Uterus (tissue), 4 donors: Measurements from ENCODE around the gene GALT. TPM values are rescaled to one million over a fixed set of nuclear protein-coding genes. Genes with fewer than 3 reads are reported as not detected.
A peak's percentile ranks its signal among the peaks of the same experiment; 100 is the strongest.
"Not testable (repeated sequence)": the region's sequence is repeated elsewhere in the genome, so short reads cannot be mapped to it uniquely, and the experiment has no call there.

Experiments
- DNase-seq, 2 donors: peaks; one replicate each; pipeline ENCODE4 v3.0.0-alpha.2; 2019 to 2020
- H3K27ac ChIP-seq, 2 donors: fragments of 200-600 bp; sonication (generic); 1 replicate in 1 of 2; 2 replicates in 1 of 2; pipeline ENCODE4 v1.5.1; 2016 to 2018
- H3K27me3 ChIP-seq, 2 donors: fragments of 200-600 bp; sonication (generic); one replicate each; pipeline ENCODE4 v1.5.1; 2018 to 2019; ENCODE audit warnings: control low read depth in 1 of 2
- H3K36me3 ChIP-seq, 2 donors: fragments of 200-600 bp; sonication (generic); one replicate each; pipeline ENCODE4 v1.5.1; 2019; ENCODE audit warnings: control low read depth in 1 of 2
- H3K4me1 ChIP-seq, 2 donors: fragments of 200-600 bp; sonication (generic); one replicate each; pipeline ENCODE4 v1.5.1; 2018 to 2019; ENCODE audit warnings: control low read depth in 1 of 2
- H3K4me3 ChIP-seq, 2 donors: fragments of 200-600 bp; sonication (generic); 1 replicate in 1 of 2; 2 replicates in 1 of 2; pipeline ENCODE4 v1.5.1; 2018 to 2019; ENCODE audit warnings: mild to moderate bottlenecking in 1 of 2
- H3K9me3 ChIP-seq, 2 donors: fragments of 200-600 bp; sonication (generic); one replicate each; pipeline ENCODE4 v1.5.1; 2019; ENCODE audit warnings: control low read depth in 1 of 2
- CTCF ChIP-seq, 4 experiments: fragments of 200-600 bp in 2 of 4; fragments of 450-650 bp in 2 of 4; sonication (generic) in 2 of 4; IDR thresholded peaks; one replicate each; pipeline ENCODE4 v1.5.1; 2016 to 2019; ENCODE audit warnings: antibody characterized with exemption in 4 of 4, mild to moderate bottlenecking in 2 of 4, moderate library complexity in 1 of 4
- POLR2A ChIP-seq, 2 donors: fragments of 450-650 bp; IDR thresholded peaks; one replicate each; pipeline ENCODE4 v1.6.1; 2016; ENCODE audit warnings: antibody characterized with exemption in 2 of 2, mild to moderate bottlenecking in 1 of 2, moderate library complexity in 1 of 2
- intact Hi-C: fragments of 100-400 bp; cut with DNase I; formaldehyde crosslinking; loops from one replicate; pipeline ENCODE4 v1.15.1; 2023; ENCODE audit warnings: low total_unique reads
- total RNA-seq, 4 donors: library from RNA; depleted of rRNA in 3 of 4; stranded (reverse); fragments of >200 nt in 3 of 4; gene quantifications; one replicate each; pipeline versions ENCODE4 v1.1.0 to v1.2.4, GENCODE V29; 2014 to 2023
- donor health status: DM: yes; HTN: yes; CAD: no.

The GALT gene
- total RNA-seq, 4 donors from 2014 or later: 4.4 to 82.9 (median 50.7) TPM

DNA sequence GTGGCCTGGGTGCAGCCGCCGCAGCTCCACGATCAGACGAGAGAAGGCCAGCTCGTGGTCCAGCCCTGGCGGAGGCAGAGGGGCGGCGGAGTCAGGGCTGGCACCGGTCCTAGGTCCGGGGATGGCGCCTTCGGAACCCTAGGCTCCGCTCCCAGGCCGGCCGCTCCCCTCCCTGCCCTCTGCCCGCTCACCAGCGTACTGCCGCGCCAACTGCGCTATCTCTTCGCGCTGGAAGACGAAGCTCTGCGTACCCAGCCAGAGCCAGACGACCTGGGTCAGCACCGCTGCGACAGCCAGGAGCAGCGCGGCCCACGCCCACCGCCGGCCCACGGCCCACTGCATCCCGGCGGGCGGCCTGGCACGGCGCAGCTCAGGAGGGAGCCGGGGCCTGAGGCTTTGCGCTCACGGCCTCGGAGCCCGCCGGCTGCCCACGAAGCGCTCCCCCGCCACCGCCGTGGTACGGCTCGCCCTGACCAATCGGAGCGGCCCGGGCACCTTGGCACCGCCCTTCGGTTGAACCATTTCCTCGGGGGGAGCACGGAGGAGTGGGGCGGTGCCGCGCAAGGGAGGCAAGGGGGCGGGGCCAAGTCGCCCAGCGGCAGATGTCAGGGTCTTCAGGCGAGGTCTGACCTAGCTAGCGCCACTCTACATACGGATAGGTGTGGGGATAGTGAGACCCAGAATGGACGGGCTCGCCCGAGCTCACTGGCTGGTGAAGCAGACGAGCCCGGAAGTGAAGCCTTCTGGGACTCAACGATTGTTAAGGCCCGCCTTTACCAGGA is 8.9 kb upstream of the GALT start, which contains the start of gene SIGMAR1:
Gene SIGMAR1, minus strand, starts transcription at position 432 of the 782 bp plus-strand sequence. Its CDS starts 90 bp downstream, at position 342.
- peak within 1 kb of the TSS; percentile 63 to 79 for H3K4me3 ChIP-seq
- H3K27me3 ChIP-seq: no peaks in the 10 kb centered on the region
- H3K27ac ChIP-seq: peak within 1 kb of the TSS; percentile 81 to 82
- DNase-seq: peak; percentile 92 to 93
- H3K36me3 ChIP-seq: no peaks in the 10 kb centered on the region
- no peaks in the 10 kb centered on the region for H3K9me3 ChIP-seq
- no peaks in the 10 kb centered on the region for H3K4me1 ChIP-seq
- TF ChIP-seq CTCF (IDR thresholded peaks at IDR 0.05) (peak in 2 of 4 experiments; percentile 5 to 16), POLR2A (IDR thresholded peaks at IDR 0.05) (peak; percentile 62 to 89)
- intact Hi-C loops: no loop called here

DNA sequence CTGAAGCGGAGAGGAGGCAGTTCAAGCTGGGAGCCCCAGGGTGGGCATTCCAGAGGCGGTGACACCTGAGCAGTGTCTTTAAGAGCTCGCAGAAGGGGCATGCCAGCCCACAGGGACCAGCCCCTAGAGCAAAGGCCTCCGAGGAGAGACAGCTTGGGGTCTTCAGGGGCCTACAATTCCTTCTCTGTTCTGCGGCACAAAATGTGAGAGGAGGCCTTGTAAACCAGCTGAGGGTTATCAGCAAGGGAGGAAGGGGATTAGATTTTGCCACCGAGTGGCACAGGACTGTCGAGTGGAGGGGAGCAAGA is 8.4 kb upstream of the GALT start:
- no peak for DNase-seq
- Histone ChIP-seq H3K27ac (peak overlapping the region; percentile 81 to 82), H3K4me1 (no peaks in the 10 kb centered on the region), H3K27me3 (no peaks in the 10 kb centered on the region), H3K4me3 (peak overlapping the region; percentile 63 to 79), H3K36me3 (no peaks in the 10 kb centered on the region), H3K9me3 (no peaks in the 10 kb centered on the region)
- TF ChIP-seq POLR2A (IDR thresholded peaks at IDR 0.05): no peak
- no peak for TF ChIP-seq CTCF (IDR thresholded peaks at IDR 0.05)
- intact Hi-C loops: no loop called here

DNA sequence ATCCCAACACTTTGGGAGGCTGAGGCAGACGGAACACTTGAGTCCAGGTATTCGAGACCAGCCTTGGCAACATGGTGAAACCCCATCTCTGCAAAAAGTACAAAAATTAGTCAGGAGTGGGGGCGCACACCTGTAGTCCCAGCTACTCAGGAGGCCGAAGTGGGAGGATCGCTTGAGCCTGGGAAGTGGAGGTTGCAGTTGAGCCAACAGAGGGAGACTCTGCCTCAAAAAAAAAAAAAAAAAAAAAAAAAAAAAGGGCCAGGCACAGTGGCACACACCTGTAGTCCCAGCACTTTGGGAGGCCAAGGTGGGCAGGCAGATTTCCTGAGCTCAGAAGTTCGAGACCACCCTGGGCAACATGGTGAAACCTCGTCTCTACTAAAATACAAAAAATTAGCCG is 7.2 kb upstream of the GALT start:
- H3K9me3 ChIP-seq, H3K27me3 ChIP-seq, H3K27ac ChIP-seq, DNase-seq, intact Hi-C loops, H3K4me3 ChIP-seq, H3K4me1 ChIP-seq, H3K36me3 ChIP-seq: not testable (repeated sequence)

GRCh38 chr9:34642679-34643078 is 3.8 kb upstream of the GALT start:
- no peak for DNase-seq
- Histone ChIP-seq H3K4me1 (no peaks in the 10 kb centered on the region), H3K27me3 (no peaks in the 10 kb centered on the region), H3K9me3 (no peaks in the 10 kb centered on the region), H3K36me3 (no peaks in the 10 kb centered on the region), H3K4me3 (no peak overlapping the region), H3K27ac (no peak overlapping the region)
- intact Hi-C loops: loop anchor here (10.0 kb wide), 1 partner anchor 62 kb away; no protein-coding TSS in a partner anchor
- no peak for TF ChIP-seq POLR2A (IDR thresholded peaks at IDR 0.05)
- TF ChIP-seq CTCF (IDR thresholded peaks at IDR 0.05): no peak

DNA sequence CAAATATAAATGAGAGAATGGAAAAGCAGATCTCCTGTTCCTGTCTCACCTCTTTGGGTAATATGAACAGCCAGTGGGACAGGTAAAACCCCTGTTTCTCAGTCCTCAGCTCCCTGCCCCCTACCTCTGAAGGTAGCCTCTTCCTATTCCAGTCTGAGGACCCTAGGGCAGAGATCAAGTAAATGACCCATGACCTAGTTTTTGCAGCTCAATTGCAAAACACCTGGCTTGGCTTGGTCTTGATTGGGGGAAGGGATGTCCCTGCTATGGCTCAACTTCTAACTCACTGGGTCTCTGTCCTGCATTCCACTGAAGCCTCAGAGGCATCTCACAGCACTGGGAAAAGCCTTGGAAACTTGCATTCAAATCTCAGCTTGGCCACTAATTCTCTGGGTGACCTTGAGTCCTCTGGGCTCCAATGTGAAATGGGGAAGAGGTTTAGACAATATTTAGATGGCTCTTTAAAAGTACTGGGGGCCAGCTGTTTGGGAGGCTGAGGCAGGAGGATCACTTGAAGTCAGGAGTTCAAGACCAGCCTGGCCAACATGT is 1.6 kb upstream of the GALT start:
- Histone ChIP-seq H3K27ac (no peak overlapping the region), H3K27me3 (no peaks in the 10 kb centered on the region), H3K36me3 (no peaks in the 10 kb centered on the region), H3K9me3 (no peaks in the 10 kb centered on the region), H3K4me1 (no peaks in the 10 kb centered on the region), H3K4me3 (no peak overlapping the region)
- intact Hi-C loops: loop anchor here (10.0 kb wide), 1 partner anchor 60 kb away; no protein-coding TSS in a partner anchor
- DNase-seq: no peak
- TF ChIP-seq CTCF (IDR thresholded peaks at IDR 0.05) (no peak), POLR2A (IDR thresholded peaks at IDR 0.05) (no peak)
